ENCODE results near the gene NPPB. TPM values are rescaled to one million over a fixed set of nuclear protein-coding genes. Genes with fewer than 3 reads are reported as not detected.

Gene NPPB
- total RNA-seq, 1 experiment from 2014 or later = not detected

GRCh38 chr1:11833497-11833896 lies 25.2 kb downstream of the NPPB start:
- no peak for TF ChIP-seq CTCF (IDR thresholded peaks at IDR 0.05; ENCODE audit: unreplicated experiment)
- no TSS peak for BruUV-seq (replicated peaks)
- CTCF ChIA-PET = interaction anchor here (0.5 kb wide), 1 partner anchor 30 kb away, joined by 3 read pairs; no protein-coding TSS in a partner anchor
- Mint-ChIP-seq H3K4me1 (ENCODE audit: low read depth, unreplicated experiment) (no peaks in the 10 kb centered on the region), H3K36me3 (ENCODE audit: insufficient read depth, unreplicated experiment) (peaks cover 19% of the 10 kb centered on the region), H3K4me3 (ENCODE audit: low read depth, unreplicated experiment) (no peak overlapping the region), H3K27ac (ENCODE audit: unreplicated experiment) (no peak overlapping the region), H3K27me3 (ENCODE audit: unreplicated experiment) (no peaks in the 10 kb centered on the region), H3K9me3 (ENCODE audit: low read depth, unreplicated experiment) (no peaks in the 10 kb centered on the region)
- DNase-seq = no peak
- intact Hi-C loops (cut with micrococcal nuclease; ENCODE audit: unreplicated experiment) = no loop called here

- no peak for DNase-seq
- CTCF ChIA-PET = no interaction called here
- H3K9me3 Mint-ChIP-seq (ENCODE audit: low read depth, unreplicated experiment) = no peaks in the 10 kb centered on the region
- no peaks in the 10 kb centered on the region for H3K4me1 Mint-ChIP-seq (ENCODE audit: low read depth, unreplicated experiment)
- H3K27me3 Mint-ChIP-seq (ENCODE audit: unreplicated experiment) = no peaks in the 10 kb centered on the region
- H3K36me3 Mint-ChIP-seq (ENCODE audit: insufficient read depth, unreplicated experiment) = peaks cover 28% of the 10 kb centered on the region
- TF ChIP-seq CTCF (IDR thresholded peaks at IDR 0.05; ENCODE audit: unreplicated experiment) = no peak
- BruUV-seq (replicated peaks) = no TSS peak
- H3K4me3 Mint-ChIP-seq (ENCODE audit: low read depth, unreplicated experiment) = no peak overlapping the region
- intact Hi-C loops (cut with micrococcal nuclease; ENCODE audit: unreplicated experiment) = no loop called here
- H3K27ac Mint-ChIP-seq (ENCODE audit: unreplicated experiment) = no peak overlapping the region
Observed at GRCh38 chr1:11831945-11832725, 26.6 kb downstream of the NPPB start.

- no peaks in the 10 kb centered on the region for H3K9me3 Mint-ChIP-seq (ENCODE audit: low read depth, unreplicated experiment)
- no peak for TF ChIP-seq CTCF (IDR thresholded peaks at IDR 0.05; ENCODE audit: unreplicated experiment)
- no peak overlapping the region for H3K4me3 Mint-ChIP-seq (ENCODE audit: low read depth, unreplicated experiment)
- DNase-seq = no peak
- no peaks in the 10 kb centered on the region for H3K4me1 Mint-ChIP-seq (ENCODE audit: low read depth, unreplicated experiment)
- intact Hi-C loops (cut with micrococcal nuclease; ENCODE audit: unreplicated experiment) = no loop called here
- H3K27ac Mint-ChIP-seq (ENCODE audit: unreplicated experiment) = no peak overlapping the region
- CTCF ChIA-PET = no interaction called here
- no peaks in the 10 kb centered on the region for H3K27me3 Mint-ChIP-seq (ENCODE audit: unreplicated experiment)
- no TSS peak for BruUV-seq (replicated peaks)
- H3K36me3 Mint-ChIP-seq (ENCODE audit: insufficient read depth, unreplicated experiment) = peaks cover 29% of the 10 kb centered on the region
Observed at GRCh38 chr1:11828511-11828910, 30.2 kb downstream of the NPPB start.

- no peak for TF ChIP-seq CTCF (IDR thresholded peaks at IDR 0.05; ENCODE audit: unreplicated experiment)
- Mint-ChIP-seq H3K36me3 (ENCODE audit: insufficient read depth, unreplicated experiment) (peaks cover 36% of the 10 kb centered on the region), H3K4me3 (ENCODE audit: low read depth, unreplicated experiment) (no peak overlapping the region), H3K9me3 (ENCODE audit: low read depth, unreplicated experiment) (no peaks in the 10 kb centered on the region), H3K27me3 (ENCODE audit: unreplicated experiment) (no peaks in the 10 kb centered on the region), H3K4me1 (ENCODE audit: low read depth, unreplicated experiment) (no peaks in the 10 kb centered on the region), H3K27ac (ENCODE audit: unreplicated experiment) (no peak overlapping the region)
- no TSS peak for BruUV-seq (replicated peaks)
- intact Hi-C loops (cut with micrococcal nuclease; ENCODE audit: unreplicated experiment) = no loop called here
- no peak for DNase-seq
- CTCF ChIA-PET = no interaction called here
Observed at GRCh38 chr1:11826946-11827345, 31.8 kb downstream of the NPPB start.

Measured in Calu3 (cell line).